ENCODE measurements around the gene VWA8. TPM values are rescaled to one million over a fixed set of nuclear protein-coding genes. Genes with fewer than 3 reads are reported as not detected.

The VWA8 gene
- total RNA-seq, 1 donor from 2014 or later, result 15.8 TPM

GRCh38 chr13:41520016-41520659 is 440.8 kb downstream of the VWA8 start:
- Mint-ChIP-seq H3K4me1 (ENCODE audit: unreplicated experiment) (no peaks in the 10 kb centered on the region), H3K4me3 (ENCODE audit: unreplicated experiment) (no peak overlapping the region), H3K27me3 (ENCODE audit: unreplicated experiment) (peaks cover 18% of the 10 kb centered on the region), H3K27ac (ENCODE audit: unreplicated experiment) (no peak overlapping the region), H3K36me3 (ENCODE audit: unreplicated experiment) (no peaks in the 10 kb centered on the region), H3K9me3 (ENCODE audit: unreplicated experiment) (no peaks in the 10 kb centered on the region)
- peak; percentile 54 for DNase-seq (ENCODE audit: extremely low spot score, unreplicated experiment)
- no peak for TF ChIP-seq CTCF (IDR thresholded peaks at IDR 0.05)

Small RNAs within 50 kb of the gene (microRNA-seq; reads per million reads assigned to microRNA genes)
- not detected for gene MIR5006 (ENCODE audit: unreplicated experiment)

Other genes starting within 250 kb of the VWA8 start
- 14.3 and 14.5 TPM in 2 replicates for gene DGKH, start 87.5 kb upstream of the VWA8 start, total RNA-seq